HG03066 (cell line): ENCODE measurements around the gene IL2RA.
"Not testable (repeated sequence)": the region's sequence is repeated elsewhere in the genome, so short reads cannot be mapped to it uniquely, and the experiment has no call there.

Experiments
- ATAC-seq: cut with Tn5 transposase; IDR thresholded peaks from one replicate; pipeline ENCODE4 v1.9.1; 2021; ENCODE audit warnings: low read depth; ENCODE audit not compliant: unreplicated experiment

Gene IL2RA

GRCh38 chr10:5963591-5963990 lies 98.6 kb downstream of the IL2RA start:
- ATAC-seq = no peak

GRCh38 chr10:5963071-5963470 lies 99.1 kb downstream of the IL2RA start:
- no peak for ATAC-seq

GRCh38 chr10:5962358-5962940 lies 99.7 kb downstream of the IL2RA start:
- not testable (repeated sequence) for ATAC-seq

GRCh38 chr10:5961405-5962100 lies 100.6 kb downstream of the IL2RA start:
- no peak for ATAC-seq

- not testable (repeated sequence) for ATAC-seq
Measured at GRCh38 chr10:5960973-5961275, 101.2 kb downstream of the IL2RA start.
